ENCODE data around the gene CKMT2. TPM values are rescaled to one million over a fixed set of nuclear protein-coding genes. Genes with fewer than 3 reads are reported as not detected.

Gene CKMT2
- total RNA-seq, 3 donors from 2014 or later = 3.6 to 5.3 (median 3.7) TPM

- Histone ChIP-seq H3K27ac (no peak overlapping the region), H3K4me1 (no peaks in the 10 kb centered on the region), H3K36me3 (no peaks in the 10 kb centered on the region), H3K27me3 (no peaks in the 10 kb centered on the region), H3K9me3 (no peaks in the 10 kb centered on the region), H3K4me3 (no peak overlapping the region)
- DNase-seq (ENCODE audit: low spot score in 2 of 2) = no peak
- TF ChIP-seq POLR2AphosphoS5 (IDR thresholded peaks at IDR 0.05) = no peak
- TF ChIP-seq, protein P1, sequence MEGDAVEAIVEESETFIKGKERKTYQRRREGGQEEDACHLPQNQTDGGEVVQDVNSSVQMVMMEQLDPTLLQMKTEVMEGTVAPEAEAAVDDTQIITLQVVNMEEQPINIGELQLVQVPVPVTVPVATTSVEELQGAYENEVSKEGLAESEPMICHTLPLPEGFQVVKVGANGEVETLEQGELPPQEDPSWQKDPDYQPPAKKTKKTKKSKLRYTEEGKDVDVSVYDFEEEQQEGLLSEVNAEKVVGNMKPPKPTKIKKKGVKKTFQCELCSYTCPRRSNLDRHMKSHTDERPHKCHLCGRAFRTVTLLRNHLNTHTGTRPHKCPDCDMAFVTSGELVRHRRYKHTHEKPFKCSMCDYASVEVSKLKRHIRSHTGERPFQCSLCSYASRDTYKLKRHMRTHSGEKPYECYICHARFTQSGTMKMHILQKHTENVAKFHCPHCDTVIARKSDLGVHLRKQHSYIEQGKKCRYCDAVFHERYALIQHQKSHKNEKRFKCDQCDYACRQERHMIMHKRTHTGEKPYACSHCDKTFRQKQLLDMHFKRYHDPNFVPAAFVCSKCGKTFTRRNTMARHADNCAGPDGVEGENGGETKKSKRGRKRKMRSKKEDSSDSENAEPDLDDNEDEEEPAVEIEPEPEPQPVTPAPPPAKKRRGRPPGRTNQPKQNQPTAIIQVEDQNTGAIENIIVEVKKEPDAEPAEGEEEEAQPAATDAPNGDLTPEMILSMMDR (IDR thresholded peaks at IDR 0.05) = no peak
- TF ChIP-seq POLR2A (IDR thresholded peaks at IDR 0.05) = no peak
- intact Hi-C loops (cut with DNase I; ENCODE audit: low total_unique reads) = loop anchor here (10.0 kb wide), 1 partner anchor 1016 kb away; no protein-coding TSS in a partner anchor
Measured at GRCh38 chr5:81208904-81209303, 24.2 kb upstream of the CKMT2 start.

GRCh38 chr5:81209386-81209785 is 23.7 kb upstream of the CKMT2 start:
- intact Hi-C loops (cut with DNase I; ENCODE audit: low total_unique reads) = loop anchor here (10.0 kb wide), 1 partner anchor 1015 kb away; no protein-coding TSS in a partner anchor
- no peaks in the 10 kb centered on the region for H3K36me3 ChIP-seq

DNA sequence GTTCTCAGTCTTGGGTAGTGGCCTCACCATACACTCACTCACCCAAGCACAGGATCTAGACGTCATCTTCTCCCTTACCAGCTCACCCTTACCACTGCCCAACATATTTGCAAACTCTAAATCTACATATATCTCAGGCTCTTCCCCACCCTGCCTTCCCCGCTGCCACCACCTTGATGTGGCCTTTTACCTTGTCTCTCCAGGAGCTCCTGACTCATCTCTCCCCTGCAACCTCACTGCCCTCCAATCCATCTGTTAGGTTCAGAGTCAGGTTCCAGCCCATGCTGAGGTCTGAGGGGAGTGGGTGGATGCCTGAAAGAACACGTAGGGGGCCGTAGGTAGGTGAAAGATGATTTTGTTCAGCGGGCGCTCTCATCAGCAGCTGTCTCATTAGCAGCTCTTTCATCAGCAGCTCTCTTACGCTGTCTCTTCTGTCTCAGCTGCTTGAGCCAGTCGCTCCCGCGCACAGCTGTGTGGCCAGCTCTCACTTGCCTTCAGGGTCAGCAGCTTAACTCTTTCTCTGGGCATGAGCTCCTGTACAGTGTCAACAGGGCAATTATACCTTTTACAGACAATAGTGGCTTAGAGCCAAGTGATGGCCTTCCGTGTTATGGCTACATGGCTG is 23.1 kb upstream of the CKMT2 start:
- H3K9me3 ChIP-seq = no peaks in the 10 kb centered on the region
- no peak for DNase-seq (ENCODE audit: low spot score in 2 of 2)
- H3K27me3 ChIP-seq = no peaks in the 10 kb centered on the region
- no peaks in the 10 kb centered on the region for H3K36me3 ChIP-seq
- no peak for TF ChIP-seq POLR2A (IDR thresholded peaks at IDR 0.05)
- TF ChIP-seq POLR2AphosphoS5 (IDR thresholded peaks at IDR 0.05) = no peak
- TF ChIP-seq, protein P1 (IDR thresholded peaks at IDR 0.05) = no peak
- H3K4me1 ChIP-seq = no peaks in the 10 kb centered on the region
- intact Hi-C loops (cut with DNase I; ENCODE audit: low total_unique reads) = loop anchor here (10.0 kb wide), 1 partner anchor 1015 kb away; no protein-coding TSS in a partner anchor
- H3K27ac ChIP-seq = no peak overlapping the region
- no peak overlapping the region for H3K4me3 ChIP-seq

More at GRCh38 chr5:81209386-81209785, 23.7 kb upstream of the CKMT2 start:
- TF ChIP-seq POLR2A (IDR thresholded peaks at IDR 0.05) = no peak
- no peak overlapping the region for H3K4me3 ChIP-seq
- no peaks in the 10 kb centered on the region for H3K9me3 ChIP-seq
- no peaks in the 10 kb centered on the region for H3K4me1 ChIP-seq
- DNase-seq (ENCODE audit: low spot score in 2 of 2) = no peak
- no peaks in the 10 kb centered on the region for H3K27me3 ChIP-seq
- H3K27ac ChIP-seq = no peak overlapping the region

- intact Hi-C loops (cut with DNase I; ENCODE audit: low total_unique reads) = no loop called here
- Histone ChIP-seq H3K27me3 (no peaks in the 10 kb centered on the region), H3K9me3 (no peaks in the 10 kb centered on the region), H3K4me1 (no peaks in the 10 kb centered on the region), H3K27ac (no peak overlapping the region), H3K36me3 (no peaks in the 10 kb centered on the region), H3K4me3 (no peak overlapping the region)
- no peak for DNase-seq (ENCODE audit: low spot score in 2 of 2)
- TF ChIP-seq, protein P1 (IDR thresholded peaks at IDR 0.05) = no peak
- TF ChIP-seq POLR2AphosphoS5 (IDR thresholded peaks at IDR 0.05) (no peak), POLR2A (IDR thresholded peaks at IDR 0.05) (no peak)
Measured at GRCh38 chr5:81212211-81212751, 20.8 kb upstream of the CKMT2 start.

- intact Hi-C loops (cut with DNase I; ENCODE audit: low total_unique reads) = no loop called here
- Histone ChIP-seq H3K27ac (no peak overlapping the region), H3K27me3 (no peaks in the 10 kb centered on the region), H3K4me1 (no peaks in the 10 kb centered on the region), H3K9me3 (no peaks in the 10 kb centered on the region), H3K36me3 (no peaks in the 10 kb centered on the region), H3K4me3 (no peak overlapping the region)
- no peak for DNase-seq (ENCODE audit: low spot score in 2 of 2)
- TF ChIP-seq POLR2AphosphoS5 (IDR thresholded peaks at IDR 0.05) = no peak
- TF ChIP-seq POLR2A (IDR thresholded peaks at IDR 0.05) = no peak
- TF ChIP-seq, protein P1 (IDR thresholded peaks at IDR 0.05) = no peak
Measured at GRCh38 chr5:81213070-81213469, 20.1 kb upstream of the CKMT2 start.

Measured in breast epithelium (tissue), 4 donors.